ENCODE measurements around the gene CHTF18. TPM values are rescaled to one million over a fixed set of nuclear protein-coding genes. Genes with fewer than 3 reads are reported as not detected.

CHTF18 gene
- polyA plus RNA-seq, 3 donors = 0.57 to 13.8 (median 2.2) TPM

DNA sequence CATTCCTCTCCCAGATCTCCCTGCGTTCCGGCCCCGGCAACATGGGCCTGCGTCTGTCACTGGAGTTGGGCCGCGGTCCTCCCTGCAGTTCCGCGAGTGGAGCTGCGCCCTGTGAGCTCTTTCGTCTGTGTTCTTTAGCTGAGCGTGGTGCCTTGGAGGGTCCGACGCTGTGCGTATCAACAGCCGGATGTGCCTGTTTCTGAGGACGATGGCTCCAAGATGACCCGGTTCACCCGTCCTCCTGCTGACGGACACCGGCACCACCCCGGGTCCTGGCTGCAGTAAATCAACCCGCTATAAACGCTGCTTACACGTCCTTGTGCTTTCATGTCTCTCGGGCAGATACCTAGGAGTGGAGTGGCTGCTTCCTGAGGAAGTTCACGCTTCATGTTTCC is 56.9 kb downstream of the CHTF18 start:
- H3K9me3 Mint-ChIP-seq = peaks cover 30 to 54% (median 41%) of the 10 kb centered on the region in 7 donors
- Histone ChIP-seq H2AFZ (ENCODE audit: insufficient read depth, low read depth, low read length, poor library complexity, severe bottlenecking) (no peak overlapping the region), H3K4me1 (ENCODE audit: control insufficient read depth in 1 of 2, insufficient read depth in 2 of 2, low read length in 2 of 2) (no peaks in the 10 kb centered on the region), H3K4me2 (replicated peaks; ENCODE audit: extremely low read depth, low read length, poor library complexity, severe bottlenecking) (no peak overlapping the region), H3K4me3 (replicated peaks in 1 of 3; ENCODE audit: low read depth in 2 of 3, low read length in 3 of 3) (no peak overlapping the region), H3K79me2 (ENCODE audit: insufficient read depth, low read length) (no peaks in the 10 kb centered on the region), H3K9me3 (replicated peaks in 1 of 2; ENCODE audit: control insufficient read depth in 1 of 2, insufficient read depth in 1 of 2, low read length in 2 of 2) (peaks cover 41% of the 10 kb centered on the region in 2 donors), H3K36me3 (replicated peaks in 1 of 2; ENCODE audit: control insufficient read depth in 1 of 2, insufficient read depth in 2 of 2, low read length in 2 of 2) (no peaks in the 10 kb centered on the region), H4K20me1 (ENCODE audit: insufficient read depth, low read length) (no peaks in the 10 kb centered on the region), H3K9ac (ENCODE audit: insufficient read depth, low read length, poor library complexity, severe bottlenecking) (no peak overlapping the region), H3K27ac (ENCODE audit: low read depth in 1 of 2, low read length in 2 of 2) (no peak overlapping the region), H3K27me3 (ENCODE audit: control insufficient read depth in 2 of 2, insufficient read depth in 2 of 2, low read length in 2 of 2) (no peaks in the 10 kb centered on the region)
- no peaks in the 10 kb centered on the region for H3K4me1 Mint-ChIP-seq
- peak overlapping the region in 1 of 7 donors; percentile 56 for H3K27ac Mint-ChIP-seq
- WGBS (ENCODE audit: insufficient coverage) = 63% methylated on average over 26 of the region's 26 CpGs
- no peak for DNase-seq
- H3K4me3 Mint-ChIP-seq = no peak overlapping the region
- intact Hi-C loops (cut with micrococcal nuclease) = no loop called here
- H3K36me3 Mint-ChIP-seq = no peaks in the 10 kb centered on the region
- TF ChIP-seq CTCF (IDR thresholded peaks at IDR 0.05) = no peak
- peaks cover 0 to 13% (median 1%) of the 10 kb centered on the region in 3 donors for H3K27me3 Mint-ChIP-seq (ENCODE audit: low read depth in 3 of 3)

DNA sequence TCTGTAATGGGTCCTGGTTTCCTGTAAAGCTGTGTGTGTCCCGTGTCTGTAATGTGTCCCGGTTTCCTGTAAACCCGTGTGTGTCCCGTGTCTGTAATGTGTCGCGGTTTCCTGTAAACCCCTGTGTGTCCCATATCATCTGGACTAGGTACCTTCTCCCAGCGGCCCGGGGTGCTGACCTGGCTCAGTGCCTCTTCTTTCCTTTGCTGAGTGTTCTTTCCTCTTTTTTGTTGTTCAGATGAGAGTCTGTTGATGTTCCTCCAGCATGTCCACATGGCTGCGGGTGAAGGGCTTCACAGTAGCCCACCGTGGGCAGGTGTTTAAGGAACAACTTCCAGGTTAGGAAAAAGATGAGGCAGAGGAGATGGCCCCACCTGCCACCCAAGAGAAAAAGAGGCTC is 58.7 kb downstream of the CHTF18 start:
- H3K79me2 ChIP-seq (ENCODE audit: insufficient read depth, low read length) = no peaks in the 10 kb centered on the region
- intact Hi-C loops (cut with micrococcal nuclease) = no loop called here
- WGBS (ENCODE audit: insufficient coverage) = 98% methylated on average over 8 of the region's 10 CpGs

More for the DNA sequence above, 58.7 kb downstream of the CHTF18 start:
- Mint-ChIP-seq H3K27me3 (ENCODE audit: low read depth in 3 of 3) (peaks cover 1 to 9% (median 1%) of the 10 kb centered on the region in 3 donors), H3K9me3 (peaks cover 44 to 72% (median 58%) of the 10 kb centered on the region in 7 donors), H3K36me3 (no peaks in the 10 kb centered on the region), H3K27ac (no peak overlapping the region), H3K4me3 (no peak overlapping the region), H3K4me1 (no peaks in the 10 kb centered on the region)
- Histone ChIP-seq H2AFZ (ENCODE audit: insufficient read depth, low read depth, low read length, poor library complexity, severe bottlenecking) (no peak overlapping the region), H3K4me1 (ENCODE audit: control insufficient read depth in 1 of 2, insufficient read depth in 2 of 2, low read length in 2 of 2) (no peaks in the 10 kb centered on the region), H3K36me3 (replicated peaks in 1 of 2; ENCODE audit: control insufficient read depth in 1 of 2, insufficient read depth in 2 of 2, low read length in 2 of 2) (no peaks in the 10 kb centered on the region), H3K27ac (ENCODE audit: low read depth in 1 of 2, low read length in 2 of 2) (no peak overlapping the region), H4K20me1 (ENCODE audit: insufficient read depth, low read length) (no peaks in the 10 kb centered on the region), H3K4me2 (replicated peaks; ENCODE audit: extremely low read depth, low read length, poor library complexity, severe bottlenecking) (no peak overlapping the region), H3K4me3 (replicated peaks in 1 of 3; ENCODE audit: low read depth in 2 of 3, low read length in 3 of 3) (no peak overlapping the region), H3K9me3 (replicated peaks in 1 of 2; ENCODE audit: control insufficient read depth in 1 of 2, insufficient read depth in 1 of 2, low read length in 2 of 2) (peaks cover 59% of the 10 kb centered on the region in 2 donors), H3K9ac (ENCODE audit: insufficient read depth, low read length, poor library complexity, severe bottlenecking) (no peak overlapping the region), H3K27me3 (ENCODE audit: control insufficient read depth in 2 of 2, insufficient read depth in 2 of 2, low read length in 2 of 2) (no peaks in the 10 kb centered on the region)
- no peak for TF ChIP-seq CTCF (IDR thresholded peaks at IDR 0.05)
- no peak for DNase-seq

Small RNA genes within 50 kb of the gene (small RNA-seq; reads per million reads assigned to genes)
- gene MIR662 (ENCODE audit: insufficient read length, low read depth) = not detected

Other genes with a start within 250 kb of the CHTF18 start
- not detected for gene PRR35, start 228.2 kb upstream of the CHTF18 start, polyA plus RNA-seq
- under 1 TPM; 0.29 to 0.57 (median 0.36) TPM for gene NHLRC4, start 221.6 kb upstream of the CHTF18 start, polyA plus RNA-seq
- gene PIGQ, start 218.7 kb upstream of the CHTF18 start, polyA plus RNA-seq = 10 to 100 TPM; 11.4 to 39.8 (median 12.1) TPM
- 10 to 100 TPM; 10.0 to 22.6 (median 10.9) TPM for gene RAB40C, start 198.6 kb upstream of the CHTF18 start, polyA plus RNA-seq
- under 1 TPM in 1 of 3 donors, not detected in 2; 0.76 TPM for gene WFIKKN1, start 157.6 kb upstream of the CHTF18 start, polyA plus RNA-seq
- gene METTL26, start 152.3 kb upstream of the CHTF18 start, polyA plus RNA-seq = 10 to 100 TPM; 57.1 to 80.9 (median 70.4) TPM
- 10 to 100 TPM; 23.7 to 65.6 (median 42.1) TPM for gene MCRIP2, start 146.8 kb upstream of the CHTF18 start, polyA plus RNA-seq
- 10 to 100 TPM in 1 of 3 donors, 1 to 10 TPM in 1, under 1 TPM in 1; 0.13 to 16.5 (median 1.1) TPM for gene WDR90, start 139.3 kb upstream of the CHTF18 start, polyA plus RNA-seq
- gene RHOT2, start 120.5 kb upstream of the CHTF18 start, polyA plus RNA-seq = 100 to 1,000 TPM in 1 of 3 donors, 10 to 100 TPM in 2; 25.4 to 276 (median 26.3) TPM
- 1 to 10 TPM in 1 of 3 donors, not detected in 2; 1.3 TPM for gene RHBDL1, start 112.9 kb upstream of the CHTF18 start, polyA plus RNA-seq
- 100 to 1,000 TPM in 2 of 3 donors, 10 to 100 TPM in 1; 83.3 to 108 (median 106) TPM for gene STUB1, start 108.2 kb upstream of the CHTF18 start, polyA plus RNA-seq
- gene JMJD8, start 104.3 kb upstream of the CHTF18 start, polyA plus RNA-seq = 10 to 100 TPM; 28.7 to 45.3 (median 33.5) TPM
- gene WDR24, start 98.2 kb upstream of the CHTF18 start, polyA plus RNA-seq = 1 to 10 TPM; 5.7 to 9.2 (median 7.4) TPM
- 1 to 10 TPM in 1 of 3 donors, under 1 TPM in 2; 0.28 to 1.0 (median 0.49) TPM for gene FBXL16, start 82.8 kb upstream of the CHTF18 start, polyA plus RNA-seq
- gene METRN, start 73.5 kb upstream of the CHTF18 start, polyA plus RNA-seq = 1 to 10 TPM in 2 of 3 donors, under 1 TPM in 1; 0.97 to 5.4 (median 1.7) TPM
- 10 to 100 TPM; 21.5 to 56.3 (median 34.4) TPM for gene ANTKMT, start 67.5 kb upstream of the CHTF18 start, polyA plus RNA-seq
- gene CCDC78, start 62.2 kb upstream of the CHTF18 start, polyA plus RNA-seq = under 1 TPM in 1 of 3 donors, not detected in 2; 0.96 TPM
- gene HAGHL, start 61.5 kb upstream of the CHTF18 start, polyA plus RNA-seq = 1 to 10 TPM in 2 of 3 donors, under 1 TPM in 1; 0.60 to 8.9 (median 1.5) TPM
- 10 to 100 TPM in 2 of 3 donors, 1 to 10 TPM in 1; 8.6 to 41.1 (median 11.8) TPM for gene CIAO3, start 47.6 kb upstream of the CHTF18 start, polyA plus RNA-seq
- gene MSLN, start 27.9 kb upstream of the CHTF18 start, polyA plus RNA-seq = under 1 TPM in 2 of 3 donors, not detected in 1; 0.07 to 0.29 TPM
- gene RPUSD1, start 239 bp upstream of the CHTF18 start, polyA plus RNA-seq = 10 to 100 TPM; 29.5 to 38.1 (median 31.5) TPM
- not detected for gene GNG13, start 12.1 kb downstream of the CHTF18 start, polyA plus RNA-seq
- 10 to 100 TPM in 2 of 3 donors, 1 to 10 TPM in 1; 5.9 to 14.7 (median 10.6) TPM for gene LMF1, start 182.4 kb downstream of the CHTF18 start, polyA plus RNA-seq
- not detected for gene SOX8, start 193.2 kb downstream of the CHTF18 start, polyA plus RNA-seq